Measurements from ENCODE around the gene THOC3. TPM values are rescaled to one million over a fixed set of nuclear protein-coding genes. Genes with fewer than 3 reads are reported as not detected.
A peak's percentile ranks its signal among the peaks of the same experiment; 100 is the strongest.
"Not testable (repeated sequence)": the region's sequence is repeated elsewhere in the genome, so short reads cannot be mapped to it uniquely, and the experiment has no call there.

The THOC3 gene
- total and polyA plus RNA-seq, 8 donors: 4.2 to 20.5 (median 12.0) TPM

GRCh38 chr5:175925106-175925505, 43.0 kb downstream of the THOC3 start:
- H3K9me3 ChIP-seq; H3K27ac ChIP-seq; FAIRE-seq; H3K36me3 ChIP-seq; H3K4me1 ChIP-seq; intact Hi-C loops (cut with DNase I); DNase-seq; H3K4me3 ChIP-seq; ATAC-seq; H3K27me3 ChIP-seq: not testable (repeated sequence)
- WGBS, 2 donors: 91 to 96% methylated on average over 4 of the region's 4 CpGs

DNA sequence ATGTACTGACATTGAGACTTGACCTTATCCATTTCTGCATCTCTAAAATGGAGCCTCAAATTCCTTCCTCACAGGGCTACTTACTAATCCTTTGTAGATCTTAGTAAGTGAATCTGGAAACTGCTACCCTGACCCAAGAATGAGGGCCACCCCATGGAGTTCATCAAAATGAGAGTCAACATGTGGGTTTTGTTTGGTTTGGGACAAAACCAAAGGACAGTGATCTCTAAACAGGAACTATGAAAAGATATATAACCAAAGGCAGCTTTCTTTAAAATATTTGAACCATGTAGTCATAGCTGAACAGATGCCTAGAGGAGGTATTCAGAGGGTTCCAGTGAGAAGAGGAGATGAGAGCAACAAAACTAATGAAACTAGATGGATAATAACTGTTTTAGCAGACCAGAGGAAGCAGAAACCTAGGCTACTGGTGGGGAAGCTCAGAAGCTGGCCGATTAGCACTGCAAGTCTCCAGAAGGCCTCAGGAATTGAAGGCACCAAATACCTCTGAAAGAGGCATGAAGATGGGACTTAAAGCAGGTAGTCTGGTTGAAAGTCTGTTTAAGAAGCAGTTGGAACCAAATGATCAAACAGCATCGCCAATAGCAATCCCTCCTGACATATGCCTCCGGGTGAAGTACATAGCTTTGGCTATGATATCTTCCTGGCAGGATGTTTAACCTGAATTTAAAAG, 45.8 kb downstream of the THOC3 start:
- Histone ChIP-seq H3K36me3 (no peaks in the 10 kb centered on the region), H3K27ac (no peak overlapping the region), H3K27me3 (no peaks in the 10 kb centered on the region), H3K4me3 (no peak overlapping the region), H3K4me1 (no peaks in the 10 kb centered on the region), H3K9me3 (no peaks in the 10 kb centered on the region)
- FAIRE-seq (no peak), DNase-seq (no peak), ATAC-seq (no peak)
- intact Hi-C loops (cut with DNase I): no loop called here
- 88 to 94% methylated on average over 3 of the region's 3 CpGs for WGBS, 2 donors
- no peak for TF ChIP-seq CTCF (IDR thresholded peaks at IDR 0.05)

DNA sequence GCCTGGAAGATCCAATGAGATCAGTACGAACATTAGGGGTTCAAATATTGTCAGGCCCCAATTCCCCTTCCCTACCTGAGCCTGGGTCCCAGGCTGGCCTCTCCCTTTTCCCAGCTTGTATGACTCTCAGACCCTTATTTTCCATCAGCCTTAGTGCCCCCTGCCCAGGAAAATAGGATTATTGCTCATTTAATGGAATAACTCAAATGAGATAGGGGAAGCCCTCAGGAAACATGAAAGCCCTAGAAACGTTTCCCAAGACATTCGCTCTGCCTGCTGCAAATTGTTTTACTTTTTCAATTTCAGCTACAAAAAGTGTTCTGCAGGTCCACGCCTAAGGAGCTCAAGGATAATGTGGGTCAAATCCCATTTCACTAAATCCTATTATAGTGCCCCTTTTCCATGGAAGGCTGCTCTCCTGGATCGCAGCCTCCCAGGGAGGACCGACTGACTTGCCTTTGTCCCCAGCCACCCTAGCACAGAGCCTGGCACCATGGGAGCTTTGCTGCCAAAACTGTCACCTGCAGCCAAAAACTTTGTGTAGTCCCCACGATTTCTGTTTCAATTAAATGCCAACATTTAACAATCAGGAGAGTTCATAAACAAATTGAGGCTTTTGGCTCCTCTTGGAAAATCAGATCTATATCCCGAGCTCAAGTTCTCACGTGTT, 46.9 kb downstream of the THOC3 start:
- no peak for DNase-seq
- H3K36me3 ChIP-seq: no peaks in the 10 kb centered on the region
- 84 to 89% methylated on average over 9 of the region's 9 CpGs for WGBS, 2 donors
- H3K27me3 ChIP-seq: no peaks in the 10 kb centered on the region
- intact Hi-C loops (cut with DNase I): no loop called here
- no peak overlapping the region for H3K4me3 ChIP-seq
- no peak overlapping the region for H3K27ac ChIP-seq
- no peak for TF ChIP-seq CTCF (IDR thresholded peaks at IDR 0.05)
- no peaks in the 10 kb centered on the region for H3K4me1 ChIP-seq
- no peak for FAIRE-seq
- H3K9me3 ChIP-seq: no peaks in the 10 kb centered on the region
- no peak for ATAC-seq

DNA sequence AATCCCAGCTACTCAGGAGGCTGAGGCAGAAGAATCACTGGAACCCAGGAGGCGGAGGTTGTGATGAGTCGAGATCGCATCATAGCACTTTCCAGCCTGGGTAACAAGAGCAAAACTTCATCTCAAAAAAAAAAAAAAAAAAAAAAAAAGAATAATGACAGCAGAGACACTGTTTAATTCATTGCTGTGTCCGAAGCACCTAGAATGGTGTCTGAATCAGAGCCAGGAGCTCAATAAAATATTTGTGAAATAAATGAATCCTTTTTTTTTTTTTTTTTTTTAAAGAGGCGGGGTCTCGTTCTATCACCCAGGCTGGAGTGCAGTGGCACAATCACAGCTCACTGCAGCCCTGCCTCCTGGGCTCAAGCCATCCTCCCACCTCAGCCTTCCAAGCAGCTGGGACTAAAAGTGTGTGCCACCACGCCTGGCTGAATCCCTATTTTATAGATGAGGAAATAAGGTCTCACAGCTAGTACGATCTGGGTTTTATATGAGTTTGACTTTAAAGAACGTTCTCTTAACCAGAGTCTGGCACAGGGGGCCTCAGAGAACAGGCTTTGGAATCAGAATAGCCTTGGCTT, 47.8 kb downstream of the THOC3 start:
- FAIRE-seq: no peak

GRCh38 chr5:175915066-175916037, 52.8 kb downstream of the THOC3 start:
- FAIRE-seq; DNase-seq; H3K27me3 ChIP-seq; H3K27ac ChIP-seq; H3K4me3 ChIP-seq; H3K36me3 ChIP-seq; H3K4me1 ChIP-seq; intact Hi-C loops (cut with DNase I); ATAC-seq; H3K9me3 ChIP-seq: not testable (repeated sequence)
- WGBS, 2 donors: 68 to 73% methylated on average over 5 of the region's 7 CpGs

More for the DNA sequence above, 47.8 kb downstream of the THOC3 start:
- DNase-seq (no peak), ATAC-seq (peak in 1 of 4 donors; percentile 29)
- H3K27me3 ChIP-seq: no peaks in the 10 kb centered on the region
- H3K4me1 ChIP-seq: no peaks in the 10 kb centered on the region
- H3K4me3 ChIP-seq: no peak overlapping the region
- H3K27ac ChIP-seq: no peak overlapping the region
- no peaks in the 10 kb centered on the region for H3K36me3 ChIP-seq
- intact Hi-C loops (cut with DNase I): no loop called here
- TF ChIP-seq CTCF (IDR thresholded peaks at IDR 0.05): no peak
- WGBS, 2 donors: 85 to 89% methylated on average over 9 of the region's 9 CpGs
- no peaks in the 10 kb centered on the region for H3K9me3 ChIP-seq

DNA sequence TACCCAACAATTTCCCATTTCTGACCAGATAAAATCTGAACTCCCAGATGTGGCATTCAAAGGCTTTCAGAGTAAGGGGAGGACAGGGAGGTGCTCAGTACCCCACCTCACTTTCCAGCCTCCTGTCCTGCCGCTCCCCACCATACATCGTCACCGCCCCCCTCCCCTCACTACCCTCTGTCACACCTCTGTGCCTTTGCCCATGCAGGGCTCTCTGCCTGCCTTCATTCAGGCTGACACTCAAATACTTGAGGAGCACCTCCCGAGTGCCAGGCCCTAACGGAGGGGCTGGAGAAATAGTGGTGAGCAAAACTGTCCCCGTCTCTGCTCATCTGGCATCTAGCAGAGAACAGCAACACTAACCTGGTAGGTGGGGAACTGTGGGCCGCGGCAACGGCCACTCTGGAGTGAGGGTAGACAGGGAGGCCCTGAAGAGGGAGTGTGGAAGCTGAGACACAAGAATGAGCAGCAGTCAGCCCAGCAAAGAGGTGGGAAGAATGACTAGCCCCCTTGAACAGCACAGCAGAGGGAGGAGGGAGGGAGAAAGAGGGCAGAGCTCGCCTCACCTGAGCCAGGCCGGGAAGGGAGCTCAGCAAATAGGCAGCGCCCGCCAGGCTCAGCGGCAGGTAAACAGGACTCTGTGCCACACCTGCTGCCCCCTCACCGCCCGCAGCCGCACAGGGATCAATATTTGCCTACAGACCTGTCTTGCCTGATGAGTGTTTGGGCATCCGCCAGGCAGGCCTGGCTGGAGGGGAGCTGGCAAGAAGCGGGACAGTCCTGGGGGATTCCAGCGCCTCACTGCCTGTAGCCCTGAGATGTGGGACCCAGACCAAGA, 54.1 kb downstream of the THOC3 start:
- H3K9me3 ChIP-seq; FAIRE-seq; H3K4me1 ChIP-seq; H3K4me3 ChIP-seq; H3K27me3 ChIP-seq; H3K36me3 ChIP-seq; intact Hi-C loops (cut with DNase I): not testable (repeated sequence)
- 27 to 32% methylated on average over 6 to 9 of the region's 20 CpGs for WGBS, 2 donors
- ATAC-seq: peak; percentile 89 to 97 (median 96)
- peak overlapping the region in 1 of 4 donors; percentile 71 for H3K27ac ChIP-seq
- peak in 1 of 6 donors; percentile 34 for DNase-seq

DNA sequence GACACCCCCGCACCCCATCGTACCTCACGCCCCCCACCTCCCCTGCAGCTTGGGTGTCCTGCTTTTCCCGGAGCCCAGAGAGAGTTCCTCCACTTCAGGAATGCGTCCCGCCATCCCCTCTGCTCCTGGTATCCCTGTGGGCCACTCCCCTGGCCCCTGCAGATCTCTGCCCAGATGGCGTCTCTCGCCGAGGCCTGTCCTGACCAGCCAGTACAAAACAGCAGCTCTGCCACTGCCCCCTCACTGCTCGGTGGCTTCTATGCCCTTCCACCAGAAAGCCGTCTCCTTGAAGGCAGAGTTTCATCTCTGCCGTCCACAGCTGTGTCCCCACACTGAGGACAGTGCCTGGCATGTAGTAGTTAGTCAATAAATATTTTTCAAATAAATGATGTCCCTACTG, 58.0 kb downstream of the THOC3 start:
- WGBS, 2 donors: 76 to 78% methylated on average over 9 to 11 of the region's 12 CpGs
- ATAC-seq; DNase-seq; H3K36me3 ChIP-seq; H3K4me1 ChIP-seq; H3K9me3 ChIP-seq; H3K4me3 ChIP-seq; FAIRE-seq; H3K27me3 ChIP-seq; H3K27ac ChIP-seq; intact Hi-C loops (cut with DNase I): not testable (repeated sequence)
